IMR-90 (cell line): ENCODE data around the gene ELOB. TPM values are rescaled to one million over a fixed set of nuclear protein-coding genes. Genes with fewer than 3 reads are reported as not detected.

Experiments used
- ATAC-seq: fragments of 200-7000 bp; cut with Tn5 transposase; 2 replicates; pipeline ENCODE4 v1.9.1; 2020; ENCODE audit warnings: low read depth, mild to moderate bottlenecking, moderate library complexity
- BruUV-seq: library from RNA; stranded (reverse); fragments of 400-500 nt; replicated peaks from 2 replicates; lab custom pipeline; 2021; lab: Mats Ljungman, UMichigan
- CTCF ChIA-PET: fragments of 300-600 bp; formaldehyde crosslinking; extraction: SDS; loops from one replicate; lab custom pipeline; 2021; ENCODE audit warnings: antibody characterized with exemption; lab: Yijun Ruan, JAX
- POLR2A ChIA-PET: fragments of 300-600 bp; sonication (Branson Sonifier 250); formaldehyde crosslinking; loops from one replicate; lab custom pipeline; 2022; ENCODE audit warnings: antibody characterized with exemption; ENCODE audit not compliant: unreplicated experiment; lab: Charles Lee
- DNase-seq: peaks from one replicate; pipeline ENCODE4 v3.0.0; 2013
- H2AFZ ChIP-seq: replicated peaks from 2 replicates; pipeline ENCODE3; 2013; ENCODE audit warnings: low read length, mild to moderate bottlenecking; ENCODE audit not compliant: poor library complexity
- H2AK5ac ChIP-seq: 2 replicates; pipeline ENCODE4 v1.6.1; 2013; ENCODE audit warnings: low read depth, low read length, inconsistent platforms
- H2AK9ac ChIP-seq: replicated peaks from 2 replicates; pipeline ENCODE3; 2013; ENCODE audit warnings: mild to moderate bottlenecking, low read depth, low read length, moderate library complexity; ENCODE audit not compliant: poor library complexity
- H2BK120ac ChIP-seq: 2 replicates; pipeline ENCODE4 v1.6.1; 2013; ENCODE audit warnings: low read depth, low read length, inconsistent platforms
- H2BK15ac ChIP-seq: 3 replicates; pipeline ENCODE4 v1.6.1; 2013; ENCODE audit warnings: low read depth, low read length, inconsistent platforms
- H2BK20ac ChIP-seq: 2 replicates; pipeline ENCODE4 v1.6.1; 2013; ENCODE audit warnings: low read depth, mild to moderate bottlenecking, inconsistent platforms, low read length, moderate library complexity
- H2BK5ac ChIP-seq: 2 replicates; pipeline ENCODE4 v1.6.1; 2013; ENCODE audit warnings: mild to moderate bottlenecking, low read depth, low read length, inconsistent platforms; ENCODE audit not compliant: poor library complexity, severe bottlenecking
- H3K14ac ChIP-seq: replicated peaks from 2 replicates; pipeline ENCODE4 v1.6.1; 2013; ENCODE audit warnings: low read depth, low read length, inconsistent platforms
- H3K18ac ChIP-seq: 2 replicates; pipeline ENCODE4 v1.6.1; 2013; ENCODE audit warnings: low read depth, low read length, control low read depth
- H3K23ac ChIP-seq: 2 replicates; pipeline ENCODE4 v1.6.1; 2013; ENCODE audit warnings: low read depth, low read length, inconsistent platforms
- H3K27ac ChIP-seq: 2 replicates; pipeline ENCODE4 v1.5.1; 2013; ENCODE audit warnings: mild to moderate bottlenecking, control low read depth, low read length; ENCODE audit not compliant: insufficient read depth
- H3K27me3 ChIP-seq: 2 replicates; pipeline ENCODE4 v1.6.1; 2013; ENCODE audit warnings: low read length; ENCODE audit not compliant: control insufficient read depth, insufficient read depth
- H3K36me3 ChIP-seq: 2 replicates; pipeline ENCODE4 v1.6.1; 2013; ENCODE audit warnings: low read length, mixed read lengths; ENCODE audit not compliant: control insufficient read depth, insufficient read depth
- H3K4ac ChIP-seq: 2 replicates; pipeline ENCODE4 v1.6.1; 2013; ENCODE audit warnings: low read depth, low read length, inconsistent platforms
- H3K4me1 ChIP-seq: 2 replicates; pipeline ENCODE4 v1.6.1; 2013; ENCODE audit warnings: low read length, mixed read lengths; ENCODE audit not compliant: control insufficient read depth, insufficient read depth
- H3K4me2 ChIP-seq: 2 replicates; pipeline ENCODE4 v1.6.1; 2013; ENCODE audit warnings: low read depth, mild to moderate bottlenecking, control low read depth, low read length, moderate library complexity
- H3K4me3 ChIP-seq: 2 replicates; pipeline ENCODE4 v1.5.1; 2013; ENCODE audit warnings: low read depth, mild to moderate bottlenecking, control low read depth, low read length, moderate library complexity; ENCODE audit not compliant: insufficient read depth
- H3K56ac ChIP-seq: 2 replicates; pipeline ENCODE4 v1.6.1; 2013; ENCODE audit warnings: low read length, inconsistent platforms; ENCODE audit not compliant: insufficient read depth; ENCODE audit errors: extremely low read depth
- H3K79me1 ChIP-seq, 2 experiments: 2 replicates each; pipeline ENCODE4 v1.6.1; 2013; ENCODE audit warnings: low read length in 2 of 2, inconsistent platforms in 1 of 2, low read depth in 1 of 2
- H3K9ac ChIP-seq: 2 replicates; pipeline ENCODE4 v1.6.1; 2013; ENCODE audit warnings: low read depth, low read length, control low read depth
- H3K9me1 ChIP-seq: 2 replicates; pipeline ENCODE4 v1.6.1; 2013; ENCODE audit warnings: low read length, inconsistent platforms; ENCODE audit not compliant: insufficient read depth
- H3K9me3 ChIP-seq: 2 replicates; pipeline ENCODE4 v1.6.1; 2013; ENCODE audit warnings: low read length; ENCODE audit not compliant: control insufficient read depth, insufficient read depth
- H4K20me1 ChIP-seq: 2 replicates; pipeline ENCODE4 v1.6.1; 2013; ENCODE audit warnings: low read length, inconsistent platforms; ENCODE audit not compliant: insufficient read depth
- H4K5ac ChIP-seq: 2 replicates; pipeline ENCODE4 v1.6.1; 2013; ENCODE audit warnings: mild to moderate bottlenecking, low read depth, low read length, control low read depth
- H4K8ac ChIP-seq, 2 experiments: 2 replicates each; pipeline ENCODE4 v1.6.1; 2013; ENCODE audit warnings: low read depth in 2 of 2, low read length in 2 of 2, control low read depth in 1 of 2, inconsistent platforms in 1 of 2
- H4K91ac ChIP-seq: 2 replicates; pipeline ENCODE4 v1.6.1; 2013; ENCODE audit warnings: low read depth, low read length, inconsistent platforms; ENCODE audit not compliant: insufficient read depth
- BHLHE40 ChIP-seq: fragments of 150-350 bp; IDR thresholded peaks from 2 replicates; pipeline ENCODE4 v1.6.1; 2016; ENCODE audit warnings: mild to moderate bottlenecking, low read depth, low read length
- CEBPB ChIP-seq: IDR thresholded peaks from 2 replicates; pipeline ENCODE4 v1.6.1; 2012; ENCODE audit warnings: low read depth, low read length, improper control_type of control experiment
- CHD1 ChIP-seq: IDR thresholded peaks from 2 replicates; pipeline ENCODE4 v1.6.1; 2012; ENCODE audit warnings: low read depth, low read length, improper control_type of control experiment
- FOS ChIP-seq: fragments of 150-350 bp; IDR thresholded peaks from 2 replicates; pipeline ENCODE4 v1.6.1; 2016; ENCODE audit warnings: low read depth, low read length
- MAFK ChIP-seq: IDR thresholded peaks from 2 replicates; pipeline ENCODE4 v1.6.1; 2012; ENCODE audit warnings: low read depth, low read length, improper control_type of control experiment
- MAZ ChIP-seq: IDR thresholded peaks from 2 replicates; pipeline ENCODE4 v1.6.1; 2012; ENCODE audit warnings: low read depth, mild to moderate bottlenecking, low read length, improper control_type of control experiment, moderate library complexity, borderline replicate concordance
- MXI1 ChIP-seq: IDR thresholded peaks from 2 replicates; pipeline ENCODE4 v1.6.1; 2012; ENCODE audit warnings: low read depth, mild to moderate bottlenecking, low read length, moderate library complexity, borderline replicate concordance
- NFE2L2 ChIP-seq: fragments of 150-350 bp; IDR thresholded peaks from 2 replicates; pipeline ENCODE4 v1.6.1; 2016; ENCODE audit warnings: low read depth, mild to moderate bottlenecking, low read length
- POLR2A ChIP-seq: IDR thresholded peaks from 2 replicates; pipeline ENCODE4 v1.6.1; 2012; ENCODE audit warnings: mild to moderate bottlenecking, low read depth, low read length
- RAD21 ChIP-seq: IDR thresholded peaks from 2 replicates; pipeline ENCODE4 v1.6.1; 2012; ENCODE audit warnings: low read length, improper control_type of control experiment
- RCOR1 ChIP-seq: IDR thresholded peaks from 2 replicates; pipeline ENCODE4 v1.6.1; 2012; ENCODE audit warnings: mild to moderate bottlenecking, low read length, improper control_type of control experiment; ENCODE audit not compliant: insufficient replicate concordance
- SMC3 ChIP-seq: fragments of 150-350 bp; IDR thresholded peaks from 2 replicates; pipeline ENCODE4 v1.6.1; 2016; ENCODE audit warnings: low read depth, mild to moderate bottlenecking, antibody characterized with exemption, low read length, moderate library complexity
- WGBS, 2 experiments: methylation state at CpG; one replicate each; pipeline versions ENCODE4 v1.1.5 to v1.1.7; 2013; ENCODE audit warnings: missing lambda C conversion rate in 2 of 2; ENCODE audit not compliant: insufficient read length in 1 of 2; ENCODE audit errors: extremely low coverage in 2 of 2; 5-methylcytosine and 5-hydroxymethylcytosine counted together
- dilution Hi-C: fragments of 300-500 bp; cut with HindIII; formaldehyde crosslinking; loops from one replicate; pipeline ENCODE4 v1.14.3; 2018; ENCODE audit warnings: low sequenced_read_pairs; ENCODE audit not compliant: unreplicated experiment
- in situ Hi-C: fragments of 300-500 bp; cut with MboI; formaldehyde crosslinking; loops from 3 replicates; pipeline ENCODE4 v1.14.3; 2019; ENCODE audit warnings: low sequenced_read_pairs, inconsistent platforms, mixed read lengths
- intact Hi-C: fragments of 100-400 bp; cut with micrococcal nuclease; formaldehyde crosslinking; loops from 2 replicates; pipeline ENCODE4 v1.10.0; 2022
- polyA plus RNA-seq, 3 experiments: library from polyadenylated mRNA; depleted of rRNA; stranded (reverse); fragments of >200 nt; gene quantifications; 2 replicates each; pipeline ENCODE4 v1.2.3, GENCODE V29; 2012; ENCODE audit warnings: low replicate concordance in 1 of 3
- total RNA-seq: library from RNA; depleted of rRNA; stranded (reverse); fragments of >200 nt; gene quantifications from 2 replicates; pipeline ENCODE4 v1.2.3, GENCODE V29; 2012
- TF ChIP-seq, protein P1 (sequence below): fragments of 150-350 bp; IDR thresholded peaks from 2 replicates; pipeline ENCODE4 v1.6.1; 2017; ENCODE audit warnings: mild to moderate bottlenecking, antibody characterized with exemption, low read length, low read depth
- TF ChIP-seq, protein P2 (sequence below): fragments of 150-350 bp; IDR thresholded peaks from 2 replicates; pipeline ENCODE4 v1.6.1; 2016; ENCODE audit warnings: low read depth, mild to moderate bottlenecking, low read length, moderate library complexity, borderline replicate concordance
- TF ChIP-seq, protein P3 (sequence below): conservative IDR thresholded peaks from 2 replicates; pipeline ENCODE4 v1.5.1; 2012; ENCODE audit warnings: mild to moderate bottlenecking, low read depth, low read length, improper control_type of control experiment

ELOB gene
- total and polyA plus RNA-seq, 2 of the 4 experiments (the other 2 are of a cell fraction), result 442 to 5,859 TPM

DNA sequence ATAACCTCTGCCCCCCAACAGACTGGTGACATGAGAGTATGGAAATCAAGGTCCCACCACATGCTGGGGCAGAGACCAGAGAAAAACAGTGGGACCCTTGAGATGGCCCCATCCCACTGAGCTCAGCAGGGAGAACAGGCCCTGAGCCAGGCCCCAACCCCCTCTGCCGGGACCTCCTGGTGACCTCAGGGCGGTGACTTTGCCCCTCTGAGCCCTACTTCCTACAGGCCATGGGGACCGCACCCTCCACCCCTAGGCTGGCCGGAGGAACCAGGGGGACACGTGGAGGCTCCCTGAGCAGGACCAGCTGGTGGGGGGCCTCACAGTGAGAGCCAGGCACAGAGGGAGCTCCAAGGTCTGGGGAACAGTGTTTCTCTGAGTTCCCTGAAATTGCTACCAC is 38.5 kb downstream of the ELOB start:
- DNase-seq (no peak), ATAC-seq (no peak)
- no peaks in the 10 kb centered on the region for H3K36me3 ChIP-seq
- H3K9me1 ChIP-seq, result no peaks in the 10 kb centered on the region
- H2AK5ac ChIP-seq, result no peak overlapping the region
- no peak overlapping the region for H2AFZ ChIP-seq
- H3K9ac ChIP-seq, result no peak overlapping the region
- no peak overlapping the region for H2BK20ac ChIP-seq
- H3K4me2 ChIP-seq, result no peak overlapping the region
- no peak overlapping the region for H2BK15ac ChIP-seq
- H2BK5ac ChIP-seq, result no peak overlapping the region
- H4K8ac ChIP-seq, result no peak overlapping the region
- no TSS peak for BruUV-seq
- H3K9me3 ChIP-seq, result no peaks in the 10 kb centered on the region
- no peak overlapping the region for H3K23ac ChIP-seq
- H3K27me3 ChIP-seq, result no peaks in the 10 kb centered on the region; the same call in 1 of the 2 replicates
- H3K4me1 ChIP-seq, result no peaks in the 10 kb centered on the region
- H2AK9ac ChIP-seq, result no peak overlapping the region
- no peak overlapping the region for H2BK120ac ChIP-seq
- H3K4ac ChIP-seq, result no peak overlapping the region
- H3K79me1 ChIP-seq, result no peaks in the 10 kb centered on the region
- no peak overlapping the region for H3K14ac ChIP-seq
- CTCF ChIA-PET, result no interaction called here
- no peak for TF ChIP-seq MAFK
- no peak for TF ChIP-seq RAD21
- TF ChIP-seq BHLHE40, result no peak
- TF ChIP-seq FOS, result no peak
- TF ChIP-seq, protein P1, sequence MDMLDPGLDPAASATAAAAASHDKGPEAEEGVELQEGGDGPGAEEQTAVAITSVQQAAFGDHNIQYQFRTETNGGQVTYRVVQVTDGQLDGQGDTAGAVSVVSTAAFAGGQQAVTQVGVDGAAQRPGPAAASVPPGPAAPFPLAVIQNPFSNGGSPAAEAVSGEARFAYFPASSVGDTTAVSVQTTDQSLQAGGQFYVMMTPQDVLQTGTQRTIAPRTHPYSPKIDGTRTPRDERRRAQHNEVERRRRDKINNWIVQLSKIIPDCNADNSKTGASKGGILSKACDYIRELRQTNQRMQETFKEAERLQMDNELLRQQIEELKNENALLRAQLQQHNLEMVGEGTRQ, result no peak
- TF ChIP-seq MAZ, result no peak
- TF ChIP-seq NFE2L2, result no peak
- TF ChIP-seq POLR2A, result no peak
- no peak for TF ChIP-seq MXI1
- TF ChIP-seq SMC3, result no peak
- TF ChIP-seq RCOR1, result no peak
- TF ChIP-seq, protein P2, sequence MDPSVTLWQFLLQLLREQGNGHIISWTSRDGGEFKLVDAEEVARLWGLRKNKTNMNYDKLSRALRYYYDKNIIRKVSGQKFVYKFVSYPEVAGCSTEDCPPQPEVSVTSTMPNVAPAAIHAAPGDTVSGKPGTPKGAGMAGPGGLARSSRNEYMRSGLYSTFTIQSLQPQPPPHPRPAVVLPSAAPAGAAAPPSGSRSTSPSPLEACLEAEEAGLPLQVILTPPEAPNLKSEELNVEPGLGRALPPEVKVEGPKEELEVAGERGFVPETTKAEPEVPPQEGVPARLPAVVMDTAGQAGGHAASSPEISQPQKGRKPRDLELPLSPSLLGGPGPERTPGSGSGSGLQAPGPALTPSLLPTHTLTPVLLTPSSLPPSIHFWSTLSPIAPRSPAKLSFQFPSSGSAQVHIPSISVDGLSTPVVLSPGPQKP, result no peak
- TF ChIP-seq CEBPB, result no peak
- no peak for TF ChIP-seq CHD1
- TF ChIP-seq, protein P3, sequence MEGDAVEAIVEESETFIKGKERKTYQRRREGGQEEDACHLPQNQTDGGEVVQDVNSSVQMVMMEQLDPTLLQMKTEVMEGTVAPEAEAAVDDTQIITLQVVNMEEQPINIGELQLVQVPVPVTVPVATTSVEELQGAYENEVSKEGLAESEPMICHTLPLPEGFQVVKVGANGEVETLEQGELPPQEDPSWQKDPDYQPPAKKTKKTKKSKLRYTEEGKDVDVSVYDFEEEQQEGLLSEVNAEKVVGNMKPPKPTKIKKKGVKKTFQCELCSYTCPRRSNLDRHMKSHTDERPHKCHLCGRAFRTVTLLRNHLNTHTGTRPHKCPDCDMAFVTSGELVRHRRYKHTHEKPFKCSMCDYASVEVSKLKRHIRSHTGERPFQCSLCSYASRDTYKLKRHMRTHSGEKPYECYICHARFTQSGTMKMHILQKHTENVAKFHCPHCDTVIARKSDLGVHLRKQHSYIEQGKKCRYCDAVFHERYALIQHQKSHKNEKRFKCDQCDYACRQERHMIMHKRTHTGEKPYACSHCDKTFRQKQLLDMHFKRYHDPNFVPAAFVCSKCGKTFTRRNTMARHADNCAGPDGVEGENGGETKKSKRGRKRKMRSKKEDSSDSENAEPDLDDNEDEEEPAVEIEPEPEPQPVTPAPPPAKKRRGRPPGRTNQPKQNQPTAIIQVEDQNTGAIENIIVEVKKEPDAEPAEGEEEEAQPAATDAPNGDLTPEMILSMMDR, result no peak
- no peaks in the 10 kb centered on the region for H4K20me1 ChIP-seq
- H3K27ac ChIP-seq, result no peak overlapping the region
- H3K18ac ChIP-seq, result no peak overlapping the region
- WGBS, 2 experiments, result no CpG with 5 or more reads among the region's 5 CpGs
- dilution Hi-C loops, result no loop called here
- POLR2A ChIA-PET, result no interaction called here
- no peak overlapping the region for H4K91ac ChIP-seq
- H4K5ac ChIP-seq, result no peak overlapping the region
- in situ Hi-C loops, result no loop called here
- intact Hi-C loops, result no loop called here
- no peak overlapping the region for H3K56ac ChIP-seq
- H3K4me3 ChIP-seq, result no peak overlapping the region
